A549 (cell line): ENCODE data around the gene MAMLD1. TPM values are rescaled to one million over a fixed set of nuclear protein-coding genes. Genes with fewer than 3 reads are reported as not detected.

ENCODE experiments used
- ATAC-seq, 2 experiments: fragments of 200-7000 bp in 1 of 2; fragments of >200 bp in 1 of 2; cut with Nextera tagmentation in 1 of 2; cut with Tn5 transposase in 1 of 2; 3 replicates each; pipeline versions ENCODE4 v1.8.0 to v1.9.1; 2018 to 2020; ENCODE audit warnings: mild to moderate bottlenecking in 1 of 2, moderate library complexity in 1 of 2
- CTCF ChIA-PET: fragments of 300-600 bp; sonication (Branson Sonifier 250); formaldehyde crosslinking; extraction: SDS; loops from one replicate; lab custom pipeline; 2021; ENCODE audit warnings: antibody characterized with exemption, inconsistent platforms; lab: Yijun Ruan, JAX
- POLR2A ChIA-PET: fragments of 350-600 bp; formaldehyde crosslinking; extraction: SDS; loops from one replicate; lab custom pipeline; 2021; ENCODE audit warnings: antibody characterized with exemption, inconsistent platforms; lab: Yijun Ruan, JAX
- DNase-seq, 2 experiments: peaks; one replicate each; pipeline versions ENCODE4 v3.0.0 to v3.0.0-alpha.2; 2011 to 2016; ENCODE audit warnings: low read depth in 1 of 2, low spot score in 1 of 2
- FAIRE-seq: peaks from 2 replicates; lab custom pipeline; 2011; peaks lifted over from hg19 to GRCh38; lab: Jason Lieb, UNC
- H3K27ac ChIP-seq, 2 experiments: fragments of >200 bp; sonication (Bioruptor Twin); formaldehyde crosslinking; 3 replicates each; pipeline ENCODE4 v1.5.1; 2016 to 2017
- H3K4me1 ChIP-seq: fragments of >200 bp; sonication (Bioruptor Twin); formaldehyde crosslinking; 3 replicates; pipeline ENCODE4 v1.6.1; 2016
- H3K4me2 ChIP-seq: fragments of >200 bp; sonication (Bioruptor Twin); formaldehyde crosslinking; 3 replicates; pipeline ENCODE4 v1.6.1; 2016
- H3K4me3 ChIP-seq: fragments of >200 bp; sonication (Bioruptor Twin); formaldehyde crosslinking; 3 replicates; pipeline ENCODE4 v1.5.1; 2016
- H3K9me3 ChIP-seq: fragments of >200 bp; sonication (Bioruptor Twin); formaldehyde crosslinking; 3 replicates; pipeline ENCODE4 v1.6.1; 2016
- CBX2 ChIP-seq: fragments of 200-600 bp; sonication (generic); IDR thresholded peaks from 2 replicates; pipeline ENCODE4 v1.6.1; 2016; ENCODE audit warnings: low read depth, mild to moderate bottlenecking, borderline replicate concordance
- EHF ChIP-seq: fragments of 250-450 bp; sonication (Bioruptor Pico); IDR thresholded peaks from 2 replicates; pipeline ENCODE4 v1.5.0; 2020; ENCODE audit warnings: mild to moderate bottlenecking
- FOSB ChIP-seq: fragments of 250-450 bp; sonication (Bioruptor Pico); IDR thresholded peaks from 2 replicates; pipeline ENCODE4 v1.5.0; 2020; ENCODE audit warnings: mild to moderate bottlenecking, moderate library complexity
- FOSL2 ChIP-seq, 2 experiments: fragments of 450-650 bp in 1 of 2; fragments of >200 bp in 1 of 2; sonication (Bioruptor Twin) in 1 of 2; formaldehyde crosslinking; IDR thresholded peaks; 2 replicates each; pipeline versions ENCODE4 v1.5.0 to v1.6.1; 2016 to 2020; ENCODE audit warnings: mild to moderate bottlenecking in 1 of 2, moderate library complexity in 1 of 2
- GATA3 ChIP-seq: IDR thresholded peaks from 2 replicates; pipeline ENCODE4 v1.6.1; 2012; ENCODE audit warnings: borderline replicate concordance
- HOXA7 ChIP-seq: fragments of 250-450 bp; sonication (Bioruptor Pico); IDR thresholded peaks from 2 replicates; pipeline ENCODE4 v1.5.0; 2020; ENCODE audit warnings: mild to moderate bottlenecking, moderate library complexity
- HOXB5 ChIP-seq: fragments of 250-450 bp; sonication (Bioruptor Pico); IDR thresholded peaks from 2 replicates; pipeline ENCODE4 v1.5.0; 2020; ENCODE audit warnings: mild to moderate bottlenecking, moderate library complexity
- JUN ChIP-seq, 2 experiments: fragments of >200 bp; sonication (Bioruptor Twin); formaldehyde crosslinking; IDR thresholded peaks; 2 replicates in 1 of 2; 3 replicates in 1 of 2; pipeline ENCODE4 v1.6.1; 2016 to 2017
- JUNB ChIP-seq: fragments of >200 bp; sonication (Bioruptor Twin); formaldehyde crosslinking; IDR thresholded peaks from 2 replicates; pipeline ENCODE4 v1.6.1; 2016
- KDM1A ChIP-seq: fragments of 200-600 bp; sonication (generic); IDR thresholded peaks from 2 replicates; pipeline ENCODE4 v1.6.1; 2016; ENCODE audit warnings: low read depth, mild to moderate bottlenecking
- POLR2A ChIP-seq: IDR thresholded peaks from 2 replicates; pipeline ENCODE4 v1.6.1; 2012; ENCODE audit warnings: mild to moderate bottlenecking, low read length
- RCOR1 ChIP-seq: fragments of 150-350 bp; IDR thresholded peaks from 2 replicates; pipeline ENCODE4 v1.6.1; 2014; ENCODE audit warnings: antibody characterized with exemption, low read length, low read depth
- SMC3 ChIP-seq: fragments of >200 bp; sonication (Bioruptor Twin); formaldehyde crosslinking; IDR thresholded peaks from 3 replicates; pipeline ENCODE4 v1.6.1; 2018; ENCODE audit warnings: inconsistent platforms
- ZNF302 ChIP-seq: fragments of 250-450 bp; sonication (Bioruptor Pico); IDR thresholded peaks from 2 replicates; pipeline ENCODE4 v1.9.0; 2021; ENCODE audit warnings: inconsistent platforms, mild to moderate bottlenecking, moderate library complexity
- ZSCAN20 ChIP-seq: fragments of 250-450 bp; sonication (Bioruptor Pico); IDR thresholded peaks from 2 replicates; pipeline ENCODE4 v1.8.0; 2022; ENCODE audit warnings: mild to moderate bottlenecking, moderate library complexity
- WGBS: methylation state at CpG from one replicate; pipeline ENCODE4 v1.1.6; 2017; ENCODE audit errors: missing lambda C conversion rate; 5-methylcytosine and 5-hydroxymethylcytosine counted together
- polyA minus RNA-seq: library from RNA; depleted of rRNA, polyadenylated mRNA; stranded (reverse); fragments of >200 nt; gene quantifications from 2 replicates; pipeline ENCODE4 v1.2.3, GENCODE V29; 2011; rRNA and poly(A)+ RNA removed
- polyA plus RNA-seq, 4 experiments: library from polyadenylated mRNA; depleted of rRNA in 3 of 4; stranded (reverse); fragments of >200 nt; fragmentation: RNase III in 1 of 4; extraction: RNeasy Plus Mini Kit Qiagen cat#74134 plus additional on column Dnase treatment in 1 of 4; gene quantifications; 2 replicates in 3 of 4; 3 replicates in 1 of 4; pipeline ENCODE4 v1.2.3, GENCODE V29; 2011 to 2017
- TF ChIP-seq, protein P1 (sequence below): fragments of 250-450 bp; sonication (Bioruptor Pico); IDR thresholded peaks from 2 replicates; pipeline ENCODE4 v1.5.0; 2021; ENCODE audit warnings: mild to moderate bottlenecking, moderate library complexity, borderline replicate concordance
- TF ChIP-seq, protein P2 (sequence below): fragments of 450-650 bp; IDR thresholded peaks from 2 replicates; pipeline ENCODE4 v1.6.1; 2014; ENCODE audit warnings: antibody characterized with exemption
- TF ChIP-seq, protein P3 (sequence below): IDR thresholded peaks from 2 replicates; pipeline ENCODE4 v1.6.1; 2012; ENCODE audit warnings: low read depth, borderline replicate concordance
- TF ChIP-seq, protein P4 (sequence below): fragments of 250-450 bp; sonication (Bioruptor Pico); IDR thresholded peaks from 2 replicates; pipeline ENCODE4 v1.5.0; 2020; ENCODE audit warnings: low read depth, mild to moderate bottlenecking, moderate library complexity
- TF ChIP-seq, protein P5 (sequence below): IDR thresholded peaks from 2 replicates; pipeline ENCODE4 v1.6.1; 2012
- TF ChIP-seq, protein P6 (sequence below): IDR thresholded peaks from 2 replicates; pipeline ENCODE4 v1.6.1; 2012
- TF ChIP-seq, protein P7 (sequence below): fragments of 200-600 bp; sonication (generic); IDR thresholded peaks from 2 replicates; pipeline ENCODE4 v1.6.1; 2016; ENCODE audit warnings: antibody characterized with exemption, mild to moderate bottlenecking, moderate library complexity

Gene MAMLD1, protein sequence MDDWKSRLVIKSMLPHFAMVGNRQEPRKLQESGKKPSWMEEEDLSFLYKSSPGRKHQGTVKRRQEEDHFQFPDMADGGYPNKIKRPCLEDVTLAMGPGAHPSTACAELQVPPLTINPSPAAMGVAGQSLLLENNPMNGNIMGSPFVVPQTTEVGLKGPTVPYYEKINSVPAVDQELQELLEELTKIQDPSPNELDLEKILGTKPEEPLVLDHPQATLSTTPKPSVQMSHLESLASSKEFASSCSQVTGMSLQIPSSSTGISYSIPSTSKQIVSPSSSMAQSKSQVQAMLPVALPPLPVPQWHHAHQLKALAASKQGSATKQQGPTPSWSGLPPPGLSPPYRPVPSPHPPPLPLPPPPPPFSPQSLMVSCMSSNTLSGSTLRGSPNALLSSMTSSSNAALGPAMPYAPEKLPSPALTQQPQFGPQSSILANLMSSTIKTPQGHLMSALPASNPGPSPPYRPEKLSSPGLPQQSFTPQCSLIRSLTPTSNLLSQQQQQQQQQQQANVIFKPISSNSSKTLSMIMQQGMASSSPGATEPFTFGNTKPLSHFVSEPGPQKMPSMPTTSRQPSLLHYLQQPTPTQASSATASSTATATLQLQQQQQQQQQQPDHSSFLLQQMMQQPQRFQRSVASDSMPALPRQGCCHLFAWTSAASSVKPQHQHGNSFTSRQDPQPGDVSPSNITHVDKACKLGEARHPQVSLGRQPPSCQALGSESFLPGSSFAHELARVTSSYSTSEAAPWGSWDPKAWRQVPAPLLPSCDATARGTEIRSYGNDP
- polyA plus RNA-seq (2011; rRNA removed) (1.2 and 1.9 TPM in 2 replicates), polyA plus RNA-seq (2017; fragmentation: RNase III; extraction: RNeasy Plus Mini Kit Qiagen cat#74134 plus additional on column Dnase treatment) (2.3 to 2.5 TPM (median 2.4 TPM) in 3 replicates), polyA minus RNA-seq (1.0 and 1.4 TPM in 2 replicates)
- polyA plus RNA-seq (2012; cell fraction: cytosol; rRNA removed): 2.2 and 3.5 TPM in 2 replicates
- polyA plus RNA-seq (2012; cell fraction: nucleus; rRNA removed): 11.3 and 12.6 TPM in 2 replicates

DNA sequence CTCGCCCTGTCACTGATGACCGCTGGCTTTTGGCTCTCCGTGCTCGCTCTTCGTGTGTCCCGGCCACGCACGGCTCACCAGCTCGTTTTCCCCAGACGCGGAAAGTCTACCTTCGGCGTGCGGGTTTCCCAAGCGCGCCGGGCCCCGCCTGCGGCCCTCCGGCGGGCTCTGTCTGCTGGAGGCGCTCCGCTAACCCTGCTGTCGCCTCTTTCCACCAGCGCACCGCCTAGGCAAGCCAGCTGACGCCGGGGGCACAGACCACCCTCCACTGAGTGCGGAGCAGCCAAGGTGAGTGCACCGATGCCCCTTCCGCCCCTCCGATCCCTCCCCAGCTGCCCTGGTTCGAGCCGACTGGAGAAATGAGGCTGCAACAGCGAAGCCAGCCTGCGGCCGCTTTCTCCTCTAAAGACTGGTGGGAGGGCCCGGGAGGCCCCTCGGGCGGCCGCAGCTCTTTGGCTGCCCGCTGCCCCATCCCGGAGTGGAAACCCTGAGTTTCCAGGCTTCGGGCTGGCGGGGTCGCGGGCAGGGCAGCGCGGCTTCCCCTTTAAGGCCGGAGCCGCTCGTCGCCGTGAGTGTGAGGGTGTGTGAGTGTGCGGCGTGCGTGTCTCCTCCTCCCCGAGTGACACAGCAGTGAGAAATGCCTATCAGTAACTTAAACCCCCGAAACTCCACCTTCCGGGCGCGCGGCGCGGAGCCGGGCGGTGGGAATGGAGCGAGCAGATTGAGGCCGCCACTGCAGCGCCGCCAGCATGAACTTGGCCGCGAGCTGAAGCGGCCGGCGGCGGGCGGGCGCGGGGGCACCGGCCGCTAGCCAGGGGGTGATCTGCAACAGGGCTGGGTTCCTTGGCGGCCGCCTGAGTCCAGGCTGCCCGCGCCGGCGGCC is at the start of gene MAMLD1:
Gene MAMLD1, plus strand, starts transcription at position 719 of the 883 bp plus-strand sequence. CDS start 82,200 bp downstream, outside the sequence.
- no peak for FAIRE-seq
- H3K9me3 ChIP-seq: no peaks in the 10 kb centered on the region
- peak; percentile 47 to 82 for DNase-seq
- peaks cover 23% of the 10 kb centered on the region for H3K4me1 ChIP-seq
- peak within 1 kb of the TSS; percentile 97 for H3K4me2 ChIP-seq
- H3K27ac ChIP-seq: peak within 1 kb of the TSS; percentile 71 to 90
- ChIA-PET CTCF (interaction anchor here (0.6 to 3.1 kb wide), 23 partner anchors 9 to 413 kb away, joined by 3 to 13 read pairs (median 4); no protein-coding TSS in a partner anchor), POLR2A (interaction anchor here (1.0 to 3.3 kb wide), 3 partner anchors 178 to 424 kb away, joined by 3 to 28 read pairs (median 3); partner anchors contain the start of gene EOLA2)
- peak within 1 kb of the TSS; percentile 66 for H3K4me3 ChIP-seq
- no peak for TF ChIP-seq ZNF302
- TF ChIP-seq JUN (IDR thresholded peaks at IDR 0.05): peak in 1 of 2 experiments; percentile 33; a peak in 1 of 5 replicates
- TF ChIP-seq FOSL2 (IDR thresholded peaks at IDR 0.05): no peak
- peak; percentile 53 for TF ChIP-seq FOSL2 (CRISPR knock-in tag; IDR thresholded peaks at IDR 0.05)
- TF ChIP-seq, protein P1, sequence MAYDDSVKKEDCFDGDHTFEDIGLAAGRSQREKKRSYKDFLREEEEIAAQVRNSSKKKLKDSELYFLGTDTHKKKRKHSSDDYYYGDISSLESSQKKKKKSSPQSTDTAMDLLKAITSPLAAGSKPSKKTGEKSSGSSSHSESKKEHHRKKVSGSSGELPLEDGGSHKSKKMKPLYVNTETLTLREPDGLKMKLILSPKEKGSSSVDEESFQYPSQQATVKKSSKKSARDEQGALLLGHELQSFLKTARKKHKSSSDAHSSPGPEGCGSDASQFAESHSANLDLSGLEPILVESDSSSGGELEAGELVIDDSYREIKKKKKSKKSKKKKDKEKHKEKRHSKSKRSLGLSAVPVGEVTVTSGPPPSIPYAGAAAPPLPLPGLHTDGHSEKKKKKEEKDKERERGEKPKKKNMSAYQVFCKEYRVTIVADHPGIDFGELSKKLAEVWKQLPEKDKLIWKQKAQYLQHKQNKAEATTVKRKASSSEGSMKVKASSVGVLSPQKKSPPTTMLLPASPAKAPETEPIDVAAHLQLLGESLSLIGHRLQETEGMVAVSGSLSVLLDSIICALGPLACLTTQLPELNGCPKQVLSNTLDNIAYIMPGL: no peak
- TF ChIP-seq, protein P2, sequence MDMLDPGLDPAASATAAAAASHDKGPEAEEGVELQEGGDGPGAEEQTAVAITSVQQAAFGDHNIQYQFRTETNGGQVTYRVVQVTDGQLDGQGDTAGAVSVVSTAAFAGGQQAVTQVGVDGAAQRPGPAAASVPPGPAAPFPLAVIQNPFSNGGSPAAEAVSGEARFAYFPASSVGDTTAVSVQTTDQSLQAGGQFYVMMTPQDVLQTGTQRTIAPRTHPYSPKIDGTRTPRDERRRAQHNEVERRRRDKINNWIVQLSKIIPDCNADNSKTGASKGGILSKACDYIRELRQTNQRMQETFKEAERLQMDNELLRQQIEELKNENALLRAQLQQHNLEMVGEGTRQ: no peak
- TF ChIP-seq, protein P3, sequence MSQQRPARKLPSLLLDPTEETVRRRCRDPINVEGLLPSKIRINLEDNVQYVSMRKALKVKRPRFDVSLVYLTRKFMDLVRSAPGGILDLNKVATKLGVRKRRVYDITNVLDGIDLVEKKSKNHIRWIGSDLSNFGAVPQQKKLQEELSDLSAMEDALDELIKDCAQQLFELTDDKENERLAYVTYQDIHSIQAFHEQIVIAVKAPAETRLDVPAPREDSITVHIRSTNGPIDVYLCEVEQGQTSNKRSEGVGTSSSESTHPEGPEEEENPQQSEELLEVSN: peak; percentile 33; the same call in 1 of the 2 replicates
- no peak for TF ChIP-seq JUNB
- TF ChIP-seq, protein P4, sequence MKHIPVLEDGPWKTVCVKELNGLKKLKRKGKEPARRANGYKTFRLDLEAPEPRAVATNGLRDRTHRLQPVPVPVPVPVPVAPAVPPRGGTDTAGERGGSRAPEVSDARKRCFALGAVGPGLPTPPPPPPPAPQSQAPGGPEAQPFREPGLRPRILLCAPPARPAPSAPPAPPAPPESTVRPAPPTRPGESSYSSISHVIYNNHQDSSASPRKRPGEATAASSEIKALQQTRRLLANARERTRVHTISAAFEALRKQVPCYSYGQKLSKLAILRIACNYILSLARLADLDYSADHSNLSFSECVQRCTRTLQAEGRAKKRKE (CRISPR knock-in tag): no peak
- TF ChIP-seq, protein P5, sequence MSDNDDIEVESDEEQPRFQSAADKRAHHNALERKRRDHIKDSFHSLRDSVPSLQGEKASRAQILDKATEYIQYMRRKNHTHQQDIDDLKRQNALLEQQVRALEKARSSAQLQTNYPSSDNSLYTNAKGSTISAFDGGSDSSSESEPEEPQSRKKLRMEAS: peak; percentile 69
- TF ChIP-seq POLR2A: peak; percentile 44
- no peak for TF ChIP-seq EHF (CRISPR knock-in tag)
- no peak for TF ChIP-seq RCOR1
- no peak for TF ChIP-seq ZSCAN20 (CRISPR knock-in tag)
- no peak for TF ChIP-seq KDM1A
- no peak for TF ChIP-seq GATA3
- peak; percentile 60 to 74 for ATAC-seq
- WGBS: 0% methylated on average over 10 of the region's 88 CpGs

DNA sequence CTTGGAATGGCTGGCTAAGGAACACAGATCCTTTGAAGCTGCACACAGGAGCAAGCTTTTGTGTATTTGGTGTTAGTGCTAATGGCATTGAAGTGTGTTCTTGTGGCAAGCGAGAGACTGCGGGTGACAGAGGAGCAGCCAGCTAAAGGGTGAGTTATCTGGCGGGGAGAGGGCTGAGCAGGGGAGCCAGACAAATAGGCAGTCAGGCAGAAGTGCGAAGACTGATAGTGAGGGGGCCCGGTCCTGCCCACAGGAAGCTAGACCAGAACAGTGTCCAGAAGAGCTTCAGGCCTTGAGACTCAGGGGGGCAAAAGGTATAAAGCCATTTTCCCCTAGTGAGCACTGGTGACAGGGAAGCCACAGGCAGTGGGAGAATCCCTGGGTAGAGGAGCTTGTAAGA is 49.6 kb upstream of the MAMLD1 start:
- no peak for DNase-seq
- POLR2A ChIA-PET: no interaction called here
- no peak for ATAC-seq
- FAIRE-seq: no peak
- WGBS: 66% methylated on average over 5 of the region's 5 CpGs
- H3K4me1 ChIP-seq: no peaks in the 10 kb centered on the region
- H3K27ac ChIP-seq: no peak overlapping the region
- no peak overlapping the region for H3K4me3 ChIP-seq
- no peak overlapping the region for H3K4me2 ChIP-seq
- CTCF ChIA-PET: interaction anchor here (0.6 kb wide), 1 partner anchor 53 kb away, joined by 4 read pairs; no protein-coding TSS in a partner anchor
- H3K9me3 ChIP-seq: no peaks in the 10 kb centered on the region
- TF ChIP-seq FOSL2 (IDR thresholded peaks at IDR 0.05): no peak
- no peak for TF ChIP-seq FOSL2 (CRISPR knock-in tag; IDR thresholded peaks at IDR 0.05)
- TF ChIP-seq, protein P6, sequence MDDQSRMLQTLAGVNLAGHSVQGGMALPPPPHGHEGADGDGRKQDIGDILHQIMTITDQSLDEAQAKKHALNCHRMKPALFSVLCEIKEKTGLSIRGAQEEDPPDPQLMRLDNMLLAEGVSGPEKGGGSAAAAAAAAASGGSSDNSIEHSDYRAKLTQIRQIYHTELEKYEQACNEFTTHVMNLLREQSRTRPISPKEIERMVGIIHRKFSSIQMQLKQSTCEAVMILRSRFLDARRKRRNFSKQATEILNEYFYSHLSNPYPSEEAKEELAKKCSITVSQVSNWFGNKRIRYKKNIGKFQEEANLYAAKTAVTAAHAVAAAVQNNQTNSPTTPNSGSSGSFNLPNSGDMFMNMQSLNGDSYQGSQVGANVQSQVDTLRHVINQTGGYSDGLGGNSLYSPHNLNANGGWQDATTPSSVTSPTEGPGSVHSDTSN: no peak
- no peak for TF ChIP-seq FOSB
- TF ChIP-seq, protein P7, sequence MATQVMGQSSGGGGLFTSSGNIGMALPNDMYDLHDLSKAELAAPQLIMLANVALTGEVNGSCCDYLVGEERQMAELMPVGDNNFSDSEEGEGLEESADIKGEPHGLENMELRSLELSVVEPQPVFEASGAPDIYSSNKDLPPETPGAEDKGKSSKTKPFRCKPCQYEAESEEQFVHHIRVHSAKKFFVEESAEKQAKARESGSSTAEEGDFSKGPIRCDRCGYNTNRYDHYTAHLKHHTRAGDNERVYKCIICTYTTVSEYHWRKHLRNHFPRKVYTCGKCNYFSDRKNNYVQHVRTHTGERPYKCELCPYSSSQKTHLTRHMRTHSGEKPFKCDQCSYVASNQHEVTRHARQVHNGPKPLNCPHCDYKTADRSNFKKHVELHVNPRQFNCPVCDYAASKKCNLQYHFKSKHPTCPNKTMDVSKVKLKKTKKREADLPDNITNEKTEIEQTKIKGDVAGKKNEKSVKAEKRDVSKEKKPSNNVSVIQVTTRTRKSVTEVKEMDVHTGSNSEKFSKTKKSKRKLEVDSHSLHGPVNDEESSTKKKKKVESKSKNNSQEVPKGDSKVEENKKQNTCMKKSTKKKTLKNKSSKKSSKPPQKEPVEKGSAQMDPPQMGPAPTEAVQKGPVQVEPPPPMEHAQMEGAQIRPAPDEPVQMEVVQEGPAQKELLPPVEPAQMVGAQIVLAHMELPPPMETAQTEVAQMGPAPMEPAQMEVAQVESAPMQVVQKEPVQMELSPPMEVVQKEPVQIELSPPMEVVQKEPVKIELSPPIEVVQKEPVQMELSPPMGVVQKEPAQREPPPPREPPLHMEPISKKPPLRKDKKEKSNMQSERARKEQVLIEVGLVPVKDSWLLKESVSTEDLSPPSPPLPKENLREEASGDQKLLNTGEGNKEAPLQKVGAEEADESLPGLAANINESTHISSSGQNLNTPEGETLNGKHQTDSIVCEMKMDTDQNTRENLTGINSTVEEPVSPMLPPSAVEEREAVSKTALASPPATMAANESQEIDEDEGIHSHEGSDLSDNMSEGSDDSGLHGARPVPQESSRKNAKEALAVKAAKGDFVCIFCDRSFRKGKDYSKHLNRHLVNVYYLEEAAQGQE: no peak
- TF ChIP-seq SMC3: no peak
- no peak for TF ChIP-seq HOXA7
- no peak for TF ChIP-seq HOXB5 (CRISPR knock-in tag)
- no peak for TF ChIP-seq CBX2
- TF ChIP-seq KDM1A: no peak
